SHP77 treated with DMSO at 0.1 percent for 48 hours (cell line): ENCODE measurements around the gene HIVEP1.
"Not testable (repeated sequence)": the region's sequence is repeated elsewhere in the genome, so short reads cannot be mapped to it uniquely, and the experiment has no call there.

Experiments
- DNase-seq: peaks from one replicate; lab custom pipeline; 2025; lab: John Stamatoyannopoulos, UW

The HIVEP1 gene

DNA sequence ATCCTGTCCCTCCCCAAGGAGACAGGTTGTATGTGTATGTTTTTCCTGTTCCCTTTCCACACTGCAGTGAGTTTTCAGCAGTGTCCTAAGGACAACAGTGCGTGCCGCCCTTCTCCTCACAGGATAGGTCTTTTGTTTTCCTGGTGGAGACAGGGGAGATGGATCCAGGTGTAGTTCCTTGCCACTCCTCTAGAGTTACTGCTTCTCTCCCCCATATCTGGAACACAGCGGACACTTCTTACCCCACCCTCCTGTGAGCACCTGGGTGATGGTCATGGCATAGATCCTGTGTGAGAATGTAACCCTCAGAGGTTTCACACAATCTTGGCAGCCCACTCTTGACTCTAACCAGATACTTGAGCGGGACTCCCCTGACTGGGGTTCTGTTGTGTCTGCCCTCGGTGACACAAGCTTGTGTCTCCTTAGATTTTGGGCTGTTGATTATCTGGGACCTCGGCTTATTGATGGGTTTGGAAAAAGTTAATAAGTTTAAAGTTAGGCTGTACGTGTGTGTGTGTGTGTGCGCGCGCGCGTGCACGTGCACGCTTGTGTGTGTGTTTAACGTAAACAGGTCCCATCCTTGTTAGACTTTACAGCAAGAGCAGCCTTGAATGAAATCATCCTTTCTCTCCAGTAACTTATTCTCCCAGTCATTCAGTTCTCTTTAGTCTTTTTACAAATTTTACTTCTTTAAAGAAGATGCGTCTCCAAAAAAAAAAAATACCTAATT, 146.7 kb downstream of the HIVEP1 start:
- DNase-seq, result no peak

DNA sequence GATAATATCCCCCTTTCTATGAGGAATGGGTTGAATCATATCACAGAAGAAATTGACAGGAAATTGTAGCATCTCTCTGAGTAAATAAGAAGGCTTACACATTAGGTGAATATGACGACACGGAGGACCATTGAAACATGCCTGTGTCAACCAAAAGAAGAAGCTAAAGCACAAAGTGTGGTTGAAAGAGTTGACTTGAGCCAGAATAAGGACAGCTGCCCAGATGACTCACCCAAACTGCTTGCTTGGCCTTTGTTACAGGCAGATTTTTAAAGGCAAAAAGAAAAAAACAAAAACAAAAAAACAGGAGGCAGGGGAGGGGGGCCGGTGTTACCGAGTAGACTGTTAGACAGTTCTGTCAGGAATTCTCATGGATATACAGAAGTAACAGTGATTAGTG, 148.2 kb downstream of the HIVEP1 start:
- no peak for DNase-seq

GRCh38 chr6:12162213-12162612, 150.1 kb downstream of the HIVEP1 start:
- DNase-seq, result no peak

DNA sequence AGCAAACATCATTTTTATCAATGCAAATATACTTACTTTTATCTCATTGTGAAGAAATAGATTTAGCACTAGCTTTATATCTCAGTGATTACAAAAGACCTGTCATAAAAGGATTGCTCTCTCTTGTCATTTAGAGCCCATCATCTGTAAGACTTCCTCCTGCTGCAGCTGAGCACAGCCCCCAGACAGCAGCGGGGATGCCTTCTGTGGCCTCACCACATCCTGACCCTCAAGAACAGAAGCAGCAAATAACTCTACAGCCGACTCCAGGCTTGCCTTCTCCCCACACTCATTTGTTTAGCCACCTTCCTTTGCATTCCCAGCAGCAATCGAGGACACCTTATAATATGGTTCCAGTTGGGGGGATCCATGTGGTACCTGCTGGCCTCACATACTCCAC, 151.0 kb downstream of the HIVEP1 start:
- no peak for DNase-seq

DNA sequence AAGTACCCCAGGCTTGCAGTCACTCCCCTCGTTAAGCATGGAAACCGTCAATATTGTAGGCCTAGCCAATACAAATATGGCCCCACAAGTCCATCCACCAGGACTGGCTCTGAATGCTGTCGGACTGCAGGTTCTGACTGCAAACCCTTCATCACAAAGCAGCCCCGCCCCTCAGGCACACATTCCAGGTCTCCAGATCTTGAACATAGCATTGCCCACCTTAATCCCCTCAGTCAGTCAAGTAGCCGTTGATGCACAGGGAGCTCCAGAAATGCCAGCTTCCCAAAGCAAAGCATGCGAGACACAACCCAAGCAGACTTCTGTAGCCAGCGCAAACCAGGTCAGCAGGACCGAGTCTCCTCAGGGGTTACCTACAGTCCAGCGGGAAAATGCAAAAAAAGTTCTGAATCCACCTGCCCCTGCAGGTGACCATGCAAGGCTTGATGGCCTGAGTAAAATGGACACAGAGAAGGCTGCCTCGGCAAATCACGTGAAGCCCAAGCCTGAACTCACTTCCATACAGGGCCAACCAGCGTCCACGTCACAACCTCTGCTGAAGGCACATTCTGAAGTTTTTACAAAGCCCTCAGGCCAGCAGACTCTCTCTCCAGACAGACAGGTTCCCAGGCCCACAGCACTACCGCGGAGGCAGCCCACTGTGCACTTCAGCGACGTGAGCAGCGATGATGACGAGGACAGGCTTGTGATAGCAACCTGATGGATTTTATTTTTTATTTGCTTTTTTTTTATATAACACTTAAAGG, 151.8 kb downstream of the HIVEP1 start:
- no peak for DNase-seq

- no peak for DNase-seq
Measured at GRCh38 chr6:12164508-12164770, 152.3 kb downstream of the HIVEP1 start.

GRCh38 chr6:12165297-12165696, 153.2 kb downstream of the HIVEP1 start:
- no peak for DNase-seq

- no peak for DNase-seq
Measured at GRCh38 chr6:12165722-12166280, 153.7 kb downstream of the HIVEP1 start.

DNA sequence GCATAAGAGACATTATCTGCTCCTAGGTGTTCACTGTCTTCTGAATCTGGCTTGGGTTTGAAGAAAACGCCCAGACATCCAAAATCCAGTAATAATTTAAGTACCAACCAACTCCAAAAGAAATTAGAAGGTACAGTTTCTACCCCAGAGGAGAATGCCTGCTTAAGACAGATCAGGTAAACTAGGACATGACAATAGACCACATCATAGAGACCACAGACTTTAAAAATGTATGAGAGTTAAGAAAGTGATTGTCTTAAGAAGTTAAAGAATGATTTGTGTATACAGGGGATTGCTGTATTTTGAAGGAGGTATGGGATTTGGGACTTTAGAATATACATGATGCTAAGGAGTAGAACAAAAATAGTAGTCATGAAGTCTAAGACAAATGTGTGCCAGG, 157.3 kb downstream of the HIVEP1 start:
- no peak for DNase-seq

DNA sequence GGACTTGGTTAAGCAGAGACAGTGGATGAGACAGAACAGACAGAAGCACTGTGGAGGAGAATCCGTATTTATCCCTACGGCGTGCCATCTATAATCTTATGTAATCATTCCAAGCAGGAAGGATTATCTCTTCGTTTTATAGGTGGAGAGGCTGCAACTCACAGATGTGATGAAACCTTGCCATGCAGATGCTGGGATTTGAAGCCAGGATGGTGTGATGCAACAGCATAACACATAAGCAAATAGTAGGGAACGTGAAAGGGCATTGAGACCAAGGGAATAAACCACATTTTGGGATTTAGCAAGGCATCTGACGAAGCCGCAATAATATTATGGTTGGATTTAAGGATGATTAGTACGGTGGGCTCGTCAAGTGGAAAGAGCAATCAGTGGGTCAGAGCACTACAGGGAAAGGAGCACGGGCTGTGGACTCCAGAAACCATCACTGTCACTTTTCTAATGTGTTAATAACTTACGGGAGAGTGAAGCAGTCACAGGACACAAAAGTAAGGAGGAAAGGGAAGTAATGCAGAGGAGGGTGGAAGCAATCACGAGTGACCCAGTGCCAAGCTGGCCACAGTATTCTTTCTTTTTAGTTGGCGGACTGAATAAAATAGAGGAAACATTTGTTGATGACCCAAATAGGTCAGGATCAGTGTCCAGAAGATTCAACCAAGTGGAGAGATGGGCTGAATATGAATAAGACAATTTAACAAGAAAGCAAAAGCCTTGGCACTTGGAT, 158.4 kb downstream of the HIVEP1 start:
- DNase-seq, result no peak

DNA sequence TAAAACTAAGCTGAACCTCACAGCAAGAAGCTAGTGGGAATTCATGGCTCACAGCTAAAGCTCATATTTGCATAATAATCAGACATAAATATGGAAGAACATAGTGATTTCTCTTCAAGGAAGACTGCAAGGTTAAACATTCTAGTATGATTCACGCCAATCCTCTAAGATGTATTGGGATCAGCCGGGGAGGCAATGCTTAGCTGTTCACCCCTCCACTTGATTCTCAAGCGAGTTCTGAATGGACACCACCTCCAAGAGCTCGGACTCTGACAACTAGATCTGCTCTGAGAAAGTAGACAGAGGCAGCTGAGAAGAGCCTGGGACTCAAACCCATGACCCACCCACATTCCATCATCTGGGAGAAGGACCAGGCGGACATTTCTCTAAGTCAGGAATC, 159.6 kb downstream of the HIVEP1 start:
- DNase-seq, result no peak

GRCh38 chr6:12172572-12172971, 160.5 kb downstream of the HIVEP1 start:
- DNase-seq, result no peak

DNA sequence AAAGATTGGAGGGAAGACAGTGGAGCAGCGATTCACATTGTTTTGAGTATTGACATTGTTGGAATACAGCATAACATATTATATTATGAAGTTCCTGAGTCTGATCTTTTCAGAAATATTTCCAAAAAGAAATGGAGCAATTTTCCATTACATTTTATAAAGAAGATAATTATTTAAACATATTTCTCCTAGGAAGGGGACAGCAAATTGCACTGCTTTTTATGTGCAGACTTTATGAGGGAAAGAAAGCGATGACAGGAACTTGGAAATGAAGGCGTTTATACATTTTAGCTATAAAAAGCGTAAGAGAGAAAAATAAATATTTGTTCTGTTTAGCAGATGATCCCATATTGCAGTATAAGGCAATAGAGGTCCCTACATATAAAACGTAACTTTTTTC, 161.1 kb downstream of the HIVEP1 start:
- DNase-seq, result no peak

DNA sequence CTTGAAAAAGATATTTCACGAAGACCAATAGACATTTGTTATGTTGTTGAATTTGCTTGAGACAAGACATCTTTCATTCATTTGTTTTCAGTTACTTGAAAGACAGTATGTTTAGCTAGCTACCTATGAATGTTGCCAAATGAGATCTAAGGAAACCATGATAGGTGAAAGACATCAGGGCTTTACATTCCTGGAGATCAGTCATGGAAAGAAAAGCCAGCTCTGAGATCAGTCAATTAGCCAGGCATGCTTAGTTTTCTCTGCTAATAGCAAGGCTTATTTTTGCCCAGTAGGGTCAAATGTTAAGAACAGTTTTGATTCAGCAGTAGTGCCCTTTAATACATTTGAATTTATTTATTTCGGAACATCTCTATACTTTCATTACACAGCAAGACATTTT, 161.5 kb downstream of the HIVEP1 start:
- DNase-seq, result no peak

- no peak for DNase-seq
Measured at GRCh38 chr6:12174878-12175277, 162.8 kb downstream of the HIVEP1 start.

DNA sequence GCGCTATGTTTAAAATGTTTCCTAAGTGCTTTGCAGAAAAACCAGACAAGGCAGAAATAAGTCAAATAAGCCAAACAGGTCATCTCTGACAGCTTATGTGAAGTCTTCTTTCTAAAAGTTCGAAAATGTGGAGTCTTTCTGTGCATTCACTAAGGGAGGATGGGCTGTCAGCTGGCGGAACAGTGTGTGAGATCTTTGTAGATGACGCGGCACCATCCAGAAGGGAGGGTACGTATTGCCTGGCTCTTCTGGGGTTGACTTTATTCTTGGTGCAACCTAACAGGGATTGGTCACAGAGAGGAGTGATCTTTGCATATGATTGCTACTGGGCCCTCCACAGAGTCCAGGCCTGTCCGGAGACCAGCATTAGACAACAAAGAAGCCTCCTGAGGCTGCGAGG, 163.5 kb downstream of the HIVEP1 start:
- DNase-seq, result no peak

DNA sequence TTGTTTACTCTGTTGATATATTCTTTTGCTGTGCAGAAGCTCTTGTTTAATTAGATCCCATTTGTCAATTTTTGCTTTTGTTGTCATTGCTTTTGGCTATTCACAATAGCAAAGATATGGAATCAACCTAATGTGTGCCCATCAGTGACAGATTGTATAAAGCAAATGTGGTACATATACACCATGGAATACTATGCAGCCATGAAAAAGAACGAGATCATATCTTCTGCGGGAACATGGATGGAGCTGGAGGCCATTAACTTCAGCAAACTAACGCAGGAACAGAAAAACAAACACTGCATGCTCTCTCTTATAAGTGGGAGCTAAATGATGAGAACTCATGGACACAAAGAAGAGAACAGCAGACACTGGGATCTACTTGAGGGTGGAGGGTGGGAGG, 164.7 kb downstream of the HIVEP1 start:
- DNase-seq, result not testable (repeated sequence)

DNA sequence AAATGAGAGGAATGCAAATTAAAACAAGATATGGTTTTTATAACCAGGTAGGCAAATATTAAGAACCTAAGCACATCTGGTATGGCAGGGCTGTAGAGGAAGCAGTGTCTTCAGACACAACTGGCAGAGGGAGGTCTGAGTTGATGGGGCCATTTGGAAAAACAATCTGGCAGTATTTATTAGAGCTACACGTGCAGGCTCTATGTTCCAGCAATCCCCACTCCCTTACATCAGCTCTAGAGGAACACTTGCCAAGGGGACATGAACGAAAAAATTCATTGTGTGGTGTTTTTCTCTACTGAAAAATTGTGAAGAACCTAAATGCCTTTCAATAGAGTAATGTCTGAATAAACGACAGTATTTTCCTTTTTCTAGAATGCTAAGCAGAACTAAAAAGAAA, 166.4 kb downstream of the HIVEP1 start:
- DNase-seq, result no peak

DNA sequence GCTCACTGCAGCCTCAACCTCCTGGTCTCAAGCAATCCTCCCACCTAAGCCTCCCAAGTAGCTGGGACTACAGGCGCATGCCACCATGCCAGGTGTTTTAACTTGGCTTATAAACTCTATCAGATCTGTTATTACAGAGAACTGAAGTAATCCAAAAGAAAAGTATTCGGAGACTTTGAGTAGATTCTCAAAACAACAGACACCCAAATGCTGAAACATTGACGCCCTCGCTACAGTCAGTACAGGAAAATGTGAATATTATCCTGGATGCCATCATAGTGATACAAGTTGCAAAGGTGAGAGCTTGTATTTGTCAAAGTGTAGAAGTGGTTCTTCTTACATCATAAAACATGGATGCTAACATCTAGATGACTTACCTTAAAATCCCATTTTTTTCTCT, 169.4 kb downstream of the HIVEP1 start:
- DNase-seq, result no peak

- DNase-seq, result no peak
Measured at GRCh38 chr6:12182676-12183075, 170.6 kb downstream of the HIVEP1 start.

DNA sequence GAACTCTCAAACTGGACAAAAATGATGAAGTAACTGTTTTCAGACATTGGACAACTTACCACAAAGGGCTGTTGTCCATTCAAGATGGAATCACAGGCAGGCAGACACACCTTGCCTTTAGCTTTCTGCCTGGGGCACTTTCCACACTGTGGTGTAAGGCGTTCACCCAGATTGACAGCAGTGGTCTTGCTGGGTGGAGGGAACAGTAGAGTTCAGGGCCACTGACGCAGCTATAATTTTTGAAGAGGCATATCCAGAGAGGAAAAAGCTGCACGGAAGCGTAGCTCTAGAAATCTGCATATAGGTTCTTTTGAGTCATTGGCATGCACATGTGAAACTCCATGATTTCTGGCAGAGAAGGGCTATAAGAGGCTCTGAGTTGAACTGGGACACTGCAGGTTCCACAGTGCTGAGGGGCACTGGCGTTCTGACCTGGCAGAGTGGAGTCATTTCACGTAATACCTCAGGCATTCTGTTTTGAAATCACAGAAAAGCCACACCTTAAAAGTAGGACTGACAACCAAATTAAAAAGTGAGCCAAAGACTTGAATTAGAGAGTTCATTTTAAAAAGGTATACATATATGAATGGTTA, 173.1 kb downstream of the HIVEP1 start:
- DNase-seq, result no peak

DNA sequence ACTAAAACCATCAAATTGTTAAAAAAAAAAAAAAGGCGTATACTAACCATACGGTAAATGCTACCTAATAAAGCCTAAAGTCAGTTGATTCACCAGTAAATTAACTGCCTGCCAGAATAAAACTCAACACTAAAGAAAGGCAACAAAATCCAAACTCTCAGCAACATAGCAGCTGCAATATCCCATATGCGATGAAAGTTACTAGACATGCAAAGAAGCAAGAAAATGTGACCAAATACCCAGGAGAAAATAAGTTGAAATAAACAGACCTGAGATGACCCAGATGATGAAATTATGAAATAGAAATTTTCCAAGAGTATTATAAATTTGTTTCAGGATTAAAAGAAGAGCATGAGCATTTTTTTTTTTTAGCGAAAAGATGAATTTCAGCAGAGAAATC, 174.4 kb downstream of the HIVEP1 start:
- DNase-seq, result no peak

DNA sequence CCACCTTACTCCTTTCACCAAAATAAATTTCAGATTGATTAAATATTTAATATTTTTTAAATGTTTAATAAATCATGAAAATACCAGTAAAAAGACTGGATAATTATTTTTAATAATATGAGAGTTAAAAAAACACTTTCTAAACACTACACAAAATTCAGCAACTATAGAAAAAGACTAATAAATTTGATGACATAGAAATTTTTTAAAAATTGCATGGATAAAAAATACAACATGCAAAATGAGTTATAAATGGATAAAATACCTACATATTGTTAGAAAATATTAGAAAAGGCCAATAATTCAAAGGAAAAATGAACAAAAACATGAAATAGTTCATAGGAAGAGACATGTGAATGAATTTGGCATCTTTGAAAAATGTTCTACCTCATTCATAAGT, 177.0 kb downstream of the HIVEP1 start:
- no peak for DNase-seq
